NCI-H2196 treated with DMSO at 0.1 percent for 48 hours (cell line): ENCODE data around the gene PLEKHO1.
"Not testable (repeated sequence)": the region's sequence is repeated elsewhere in the genome, so short reads cannot be mapped to it uniquely, and the experiment has no call there.

Source experiments
- DNase-seq: peaks from one replicate; lab custom pipeline; 2025; ENCODE audit not compliant: unreplicated experiment; lab: John Stamatoyannopoulos, UW

PLEKHO1 gene, protein sequence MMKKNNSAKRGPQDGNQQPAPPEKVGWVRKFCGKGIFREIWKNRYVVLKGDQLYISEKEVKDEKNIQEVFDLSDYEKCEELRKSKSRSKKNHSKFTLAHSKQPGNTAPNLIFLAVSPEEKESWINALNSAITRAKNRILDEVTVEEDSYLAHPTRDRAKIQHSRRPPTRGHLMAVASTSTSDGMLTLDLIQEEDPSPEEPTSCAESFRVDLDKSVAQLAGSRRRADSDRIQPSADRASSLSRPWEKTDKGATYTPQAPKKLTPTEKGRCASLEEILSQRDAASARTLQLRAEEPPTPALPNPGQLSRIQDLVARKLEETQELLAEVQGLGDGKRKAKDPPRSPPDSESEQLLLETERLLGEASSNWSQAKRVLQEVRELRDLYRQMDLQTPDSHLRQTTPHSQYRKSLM

DNA sequence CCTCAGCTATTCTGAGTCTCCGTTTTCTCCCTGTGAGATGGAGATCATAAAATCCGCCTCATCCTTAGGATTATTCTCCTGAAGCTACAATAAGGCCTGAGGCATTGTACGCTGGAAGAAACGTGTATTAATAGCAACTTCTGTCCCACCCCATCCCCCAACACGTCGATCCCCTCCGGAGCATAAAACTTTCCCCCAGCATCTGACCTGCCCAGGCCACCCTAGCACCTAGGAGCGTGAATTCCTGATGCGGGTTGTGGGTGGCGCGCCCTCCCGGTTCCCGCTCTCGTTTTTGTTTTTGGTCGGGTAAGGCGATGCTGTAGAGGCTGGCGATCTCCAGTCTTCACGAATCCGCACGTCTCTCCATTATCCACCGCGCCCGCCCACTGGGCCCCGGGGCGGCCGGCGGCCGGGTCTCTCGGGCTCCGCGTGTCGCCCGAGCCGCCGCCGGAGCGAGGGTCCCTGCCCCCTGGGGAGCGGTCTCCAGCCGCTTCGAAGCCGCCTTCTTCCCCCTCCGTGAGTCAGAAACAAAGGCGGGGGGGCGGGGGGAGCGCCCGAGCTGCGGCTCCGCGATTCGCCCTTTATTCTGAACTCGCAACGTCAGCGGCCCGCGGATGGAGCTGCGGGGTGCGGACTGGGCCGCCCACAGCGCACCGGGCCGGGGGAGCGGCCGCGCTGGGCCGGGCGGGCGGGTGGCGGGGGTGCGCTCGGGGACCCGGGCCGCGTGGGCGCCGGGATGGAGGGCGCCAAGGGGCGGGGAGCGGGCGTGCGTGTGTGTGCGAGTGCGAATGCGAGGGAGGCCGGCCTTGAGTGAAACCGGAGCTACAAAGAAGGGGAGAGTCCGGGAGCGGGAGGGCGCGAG lies at the start of gene PLEKHO1:
PLEKHO1 (plus strand) TSS at position 646 of the 862 bp plus-strand sequence. CDS start 342 bp downstream, outside the sequence.
- DNase-seq = no peak

DNA sequence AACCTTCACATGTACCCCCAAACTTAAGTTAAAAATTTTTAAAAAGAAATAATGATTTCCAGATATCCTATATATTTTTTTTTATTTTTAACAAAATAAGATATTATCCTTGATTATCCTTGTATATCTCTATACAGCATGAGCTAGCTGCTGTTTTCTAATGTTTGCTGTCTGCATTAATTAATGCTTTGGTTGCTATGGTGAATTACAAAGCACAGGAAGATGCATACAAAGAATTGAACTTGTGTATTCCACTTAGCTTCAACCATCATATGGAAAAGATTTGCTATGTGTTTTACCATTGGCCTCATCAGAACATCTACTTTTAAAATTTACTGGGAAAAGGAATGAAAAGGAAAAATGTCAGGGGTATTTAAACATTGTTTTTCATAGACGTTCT lies 46.7 kb upstream of the PLEKHO1 start:
- DNase-seq = no peak

DNA sequence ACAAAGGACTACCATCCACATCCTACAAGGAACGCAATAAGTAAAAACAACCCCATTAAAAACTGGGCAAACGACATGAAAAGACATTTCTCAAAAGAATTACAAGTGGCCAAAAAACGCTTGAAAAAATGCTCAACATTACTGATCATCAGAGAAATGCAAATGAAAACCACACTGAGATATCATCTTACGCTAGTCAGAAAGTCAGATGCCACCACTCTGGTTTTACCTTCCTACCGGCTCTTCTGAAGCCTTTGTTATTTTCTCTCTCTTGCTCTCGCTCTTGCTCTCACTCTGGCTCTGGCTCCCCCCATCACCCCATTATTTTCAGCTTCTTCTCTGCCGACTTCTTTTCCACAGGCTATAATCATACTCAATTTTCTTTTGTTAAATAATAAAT lies 43.4 kb upstream of the PLEKHO1 start:
- DNase-seq = no peak

DNA sequence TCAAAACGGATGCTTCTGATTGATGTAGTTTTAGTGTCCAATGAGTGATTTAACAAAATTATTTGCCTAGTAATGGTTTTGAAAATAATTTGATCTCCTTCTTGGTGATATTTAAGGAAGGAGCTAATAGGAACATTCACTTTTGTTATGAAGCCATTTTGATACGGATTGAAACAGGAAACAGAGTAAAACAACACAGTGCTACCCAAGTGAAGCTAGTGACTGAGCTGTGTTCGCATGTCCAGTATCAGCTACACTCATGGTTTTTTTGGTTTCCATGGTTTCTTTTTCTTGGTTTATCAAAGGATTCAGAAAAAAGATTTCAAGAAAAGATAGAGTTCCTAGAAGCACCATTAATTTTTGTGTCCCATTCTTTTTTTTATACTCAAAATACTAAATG lies 40.1 kb upstream of the PLEKHO1 start:
- DNase-seq = no peak

DNA sequence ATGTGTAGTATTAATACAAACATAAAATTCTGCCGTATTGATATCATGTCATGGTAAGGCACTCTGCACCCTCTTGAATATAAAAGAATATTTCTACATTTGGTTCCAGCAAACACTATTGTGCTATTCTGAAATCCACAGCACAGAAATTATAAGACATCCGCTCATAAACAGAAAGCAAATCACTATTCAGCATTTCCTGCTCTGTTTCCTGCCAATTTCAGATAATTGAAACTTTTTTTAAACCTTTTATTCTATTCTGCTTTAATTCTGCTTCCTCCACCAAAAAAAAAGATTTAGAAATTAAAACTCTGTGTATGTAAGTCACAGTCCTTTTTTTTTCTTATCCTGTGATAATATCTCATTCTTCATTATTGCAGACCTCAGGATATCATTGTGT lies 39.6 kb upstream of the PLEKHO1 start:
- no peak for DNase-seq

DNA sequence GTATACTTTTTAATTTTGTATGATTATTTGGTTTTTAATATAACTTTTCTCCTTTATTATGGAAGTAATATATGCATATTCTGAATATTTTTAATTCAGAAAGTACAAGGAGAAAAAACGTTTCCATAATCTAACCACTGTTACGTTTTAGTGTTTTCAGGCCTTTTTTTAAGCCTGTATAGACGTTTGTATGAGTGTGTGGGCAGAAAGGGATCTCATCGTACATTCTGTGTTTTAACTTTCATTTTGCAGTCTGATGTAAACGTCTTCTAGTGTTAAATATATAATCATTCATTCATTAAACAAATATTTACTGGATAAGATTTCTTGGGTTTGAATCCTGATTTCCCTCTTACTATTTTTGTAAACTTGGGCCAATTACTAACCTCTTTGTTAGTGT lies 38.0 kb upstream of the PLEKHO1 start:
- DNase-seq = no peak

DNA sequence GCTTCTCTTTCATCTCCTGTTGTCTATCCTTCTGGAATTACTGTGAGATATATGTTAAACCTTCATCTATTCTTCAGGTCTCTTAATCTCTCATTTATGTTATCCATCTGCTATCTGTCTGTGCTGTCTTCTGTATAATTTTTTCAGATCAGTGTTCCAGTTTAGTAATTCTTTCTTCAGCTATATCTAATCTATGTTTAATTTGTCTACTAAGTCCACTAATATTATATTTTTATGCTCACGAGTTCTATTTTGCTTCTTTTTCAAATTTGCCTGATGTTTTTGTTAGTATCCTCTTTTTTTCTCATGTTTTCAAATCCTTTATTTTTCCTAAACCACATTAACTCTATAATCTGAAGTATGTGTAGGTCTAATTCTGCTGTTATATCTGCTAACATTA lies 34.6 kb upstream of the PLEKHO1 start:
- no peak for DNase-seq

DNA sequence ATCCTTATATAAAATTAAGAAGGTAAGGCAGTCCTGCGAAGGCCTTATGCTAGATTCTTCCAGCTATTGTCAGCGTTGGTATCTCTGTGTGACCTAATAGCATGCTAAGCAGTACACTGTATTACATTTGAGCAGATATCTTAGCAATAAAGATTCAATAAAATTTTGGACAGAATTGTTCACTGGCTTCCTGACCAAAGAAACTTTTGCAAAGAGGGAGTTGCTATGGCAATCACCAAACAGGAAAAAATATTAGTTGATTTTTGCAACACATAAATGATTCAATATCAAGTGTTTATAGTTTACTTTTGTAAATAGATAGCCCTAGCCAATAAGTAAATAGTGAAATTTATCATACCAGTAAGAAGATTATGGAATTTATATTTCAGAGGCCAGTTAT lies 31.0 kb upstream of the PLEKHO1 start:
- DNase-seq = no peak

DNA sequence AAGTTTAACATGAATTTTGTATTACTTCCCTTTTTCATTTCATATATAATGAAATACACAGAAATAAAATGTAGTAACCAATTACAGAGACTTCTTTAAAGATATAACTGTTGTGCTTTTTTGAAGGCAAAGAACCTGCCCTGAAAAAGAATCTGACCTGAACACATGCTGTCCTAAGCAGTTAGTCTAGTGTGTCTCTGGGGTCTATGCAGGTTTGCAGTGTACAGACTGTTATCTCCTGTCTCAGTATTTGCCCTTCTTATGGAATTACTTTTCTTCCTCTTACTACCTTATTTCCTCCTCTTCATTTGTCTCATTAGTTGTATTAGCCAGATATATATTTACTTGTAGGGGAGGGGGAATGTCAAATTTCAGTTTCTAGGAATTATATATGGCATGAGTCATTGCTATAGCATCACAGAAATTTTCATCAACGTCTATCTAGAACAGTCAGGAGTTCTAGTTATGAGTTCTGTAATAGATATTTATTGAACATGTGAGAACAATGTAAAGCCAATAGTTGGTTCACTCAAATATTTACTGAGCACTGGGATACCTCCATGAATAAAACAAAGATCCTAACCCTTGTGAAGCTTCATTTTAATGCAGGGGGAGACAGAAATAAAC lies 28.4 kb upstream of the PLEKHO1 start:
- DNase-seq = no peak

DNA sequence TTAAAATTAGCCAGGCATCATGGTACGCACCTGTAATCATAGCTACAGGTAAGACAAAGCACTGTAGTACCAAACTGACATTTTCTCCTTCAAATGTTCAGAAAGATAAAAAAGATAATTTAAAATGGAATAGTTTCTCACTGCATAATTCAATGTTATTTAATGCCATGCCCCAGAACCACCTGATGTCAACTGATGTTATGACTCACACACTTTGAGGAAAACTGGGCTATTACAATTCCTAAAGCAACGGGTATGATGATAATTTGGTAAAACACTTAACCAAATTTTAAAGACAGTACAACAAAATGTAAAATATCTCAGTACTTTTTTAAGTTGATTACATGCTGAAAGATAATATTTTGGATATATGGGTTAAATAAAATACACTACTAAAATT lies 22.9 kb upstream of the PLEKHO1 start:
- DNase-seq = no peak

DNA sequence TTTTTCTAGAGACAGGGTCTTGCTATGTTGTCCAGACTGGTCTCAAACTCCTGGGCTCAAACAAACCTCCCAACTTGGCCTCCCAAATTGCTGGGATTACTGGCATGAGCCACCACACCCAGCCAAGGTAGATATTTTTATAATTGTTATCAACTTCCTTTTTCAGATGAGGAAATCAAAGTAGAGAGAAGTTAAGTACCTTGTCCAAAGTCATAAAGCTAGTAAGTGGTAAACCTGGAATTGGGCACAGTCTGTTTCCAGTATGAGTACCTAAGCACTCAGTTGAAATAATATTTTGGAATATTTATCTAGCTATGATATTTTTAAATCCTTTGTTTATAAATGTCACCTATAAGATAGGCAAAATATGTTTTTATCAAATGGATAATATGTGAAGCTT lies 22.3 kb upstream of the PLEKHO1 start:
- no peak for DNase-seq

DNA sequence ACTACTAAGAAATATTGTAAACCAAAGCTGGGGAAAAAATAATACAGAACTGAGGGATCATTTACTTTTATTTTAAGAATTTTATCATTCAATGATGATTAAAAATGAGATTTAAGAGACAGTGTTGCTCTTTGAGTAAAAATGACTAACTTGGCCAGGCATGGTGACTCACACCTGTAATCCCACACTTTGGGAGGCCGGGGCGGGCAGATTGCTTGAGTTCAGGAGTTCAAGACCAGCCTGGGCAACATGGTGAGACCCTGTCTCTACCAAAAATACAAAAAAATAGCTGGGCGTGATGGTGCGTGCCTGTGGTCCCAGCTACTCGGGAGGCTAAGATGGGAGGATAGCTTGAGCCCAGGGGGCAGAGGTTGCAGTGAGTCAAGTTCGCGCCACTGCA lies 21.8 kb upstream of the PLEKHO1 start:
- no peak for DNase-seq

DNA sequence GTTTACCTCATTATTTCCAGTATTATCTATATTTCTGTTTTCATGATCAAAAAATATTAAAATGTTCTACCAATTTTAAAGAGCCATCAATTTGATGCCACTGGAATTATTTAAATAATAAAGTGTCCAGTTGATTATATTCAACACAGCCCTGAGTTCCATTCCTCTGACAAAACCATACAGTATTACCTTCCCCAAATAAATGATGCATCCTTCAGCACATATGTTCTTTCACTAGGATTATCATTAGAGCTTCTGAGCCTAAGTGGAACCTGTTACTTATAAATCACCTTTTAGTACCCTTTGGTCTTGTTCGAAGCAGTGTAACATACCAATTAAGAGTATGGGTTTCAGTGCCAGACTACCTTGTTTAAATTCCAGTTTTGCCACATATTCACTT lies 17.3 kb upstream of the PLEKHO1 start:
- no peak for DNase-seq

DNA sequence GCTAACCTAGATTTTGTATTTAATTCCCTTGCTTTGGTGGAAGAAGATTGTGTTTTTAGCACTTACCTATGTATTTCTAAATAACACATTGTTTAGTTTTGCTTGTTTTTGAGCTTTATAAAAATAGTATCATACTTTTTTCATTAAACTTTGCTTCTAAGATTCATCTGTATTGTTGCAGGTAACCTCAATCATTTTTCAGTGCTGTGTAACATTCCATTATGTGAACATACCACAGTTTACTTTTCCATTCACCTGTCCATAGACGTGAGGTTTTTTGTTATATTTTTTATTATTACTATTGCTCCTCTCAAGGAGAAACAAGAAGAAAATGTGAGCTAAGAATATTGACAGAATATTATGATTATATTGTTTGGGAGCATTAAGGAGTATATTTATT lies 15.2 kb upstream of the PLEKHO1 start:
- DNase-seq = no peak

DNA sequence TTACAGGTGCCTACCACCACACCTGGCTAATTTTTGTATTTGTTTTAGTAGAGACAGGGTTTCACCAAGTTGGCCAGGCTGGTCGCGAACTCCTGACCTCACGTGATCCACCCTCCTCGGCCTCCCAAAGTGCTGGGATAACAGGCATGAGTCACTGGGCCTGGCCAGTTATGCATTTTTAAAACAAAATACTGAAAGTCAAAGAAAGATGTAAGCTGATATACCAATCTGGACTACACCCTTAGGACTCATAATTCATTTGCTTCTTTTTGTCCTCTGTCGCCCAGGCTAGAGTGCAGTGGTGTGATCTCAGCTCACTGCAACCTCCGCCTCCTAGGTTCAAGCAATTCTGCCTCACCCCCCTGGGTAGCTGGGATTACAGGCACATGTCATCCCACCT lies 14.3 kb upstream of the PLEKHO1 start:
- not testable (repeated sequence) for DNase-seq

DNA sequence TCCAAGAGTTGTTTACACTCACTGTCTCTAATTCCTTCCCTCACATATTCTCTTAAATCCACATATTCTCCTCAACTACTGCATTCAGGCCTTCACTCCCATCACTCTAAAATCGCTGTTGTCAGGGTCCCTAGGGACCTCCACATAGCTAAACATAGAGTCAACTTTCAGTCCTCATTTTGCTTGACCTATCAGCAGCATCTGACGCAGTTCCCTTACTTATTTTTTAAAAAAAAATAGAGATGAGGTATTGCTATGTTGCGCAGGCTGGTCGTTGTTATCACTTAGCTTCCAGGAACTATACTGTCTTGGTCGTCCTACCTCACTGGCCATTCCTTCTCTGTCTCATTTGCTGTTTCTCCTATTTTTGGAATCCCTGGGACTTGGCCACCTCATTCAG lies 11.7 kb upstream of the PLEKHO1 start:
- DNase-seq = no peak

DNA sequence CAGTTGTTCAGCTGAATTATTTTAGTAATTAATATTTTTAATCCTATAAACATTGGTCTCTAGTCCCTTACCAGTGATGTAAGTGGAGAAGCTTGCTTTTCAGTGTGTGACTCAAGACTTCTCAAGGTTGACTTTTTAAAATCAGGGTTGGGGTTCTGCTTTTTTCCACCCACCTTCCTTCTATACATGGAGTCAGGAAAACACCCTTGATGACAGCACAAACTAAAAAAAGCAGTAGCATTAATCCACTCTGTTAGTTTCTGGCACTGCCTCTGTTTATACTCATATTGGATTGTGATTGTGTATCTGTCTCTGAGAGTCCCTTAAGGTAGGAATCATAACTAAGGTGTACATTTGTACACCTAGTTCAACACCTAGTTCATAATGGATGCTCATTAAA lies 8.3 kb upstream of the PLEKHO1 start:
- no peak for DNase-seq

DNA sequence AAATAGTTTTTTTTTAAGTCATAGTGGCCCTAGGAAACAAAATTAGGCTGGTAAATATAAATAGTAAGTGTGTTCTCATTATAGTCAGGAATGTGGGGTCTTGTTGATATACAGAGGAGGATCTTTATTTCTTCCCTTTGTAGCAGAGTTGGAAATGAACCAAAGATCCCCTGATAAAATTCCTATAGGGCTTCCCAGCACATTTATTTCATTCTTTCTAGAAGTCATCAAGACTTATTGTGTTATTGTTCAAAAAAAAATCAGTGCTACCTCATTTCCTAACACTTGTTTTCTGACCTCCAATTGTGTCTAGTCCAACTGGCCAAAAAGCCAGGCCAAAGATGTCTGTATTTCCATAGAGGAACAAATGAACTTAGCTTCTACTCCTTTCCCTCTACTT lies 7.6 kb upstream of the PLEKHO1 start:
- no peak for DNase-seq

DNA sequence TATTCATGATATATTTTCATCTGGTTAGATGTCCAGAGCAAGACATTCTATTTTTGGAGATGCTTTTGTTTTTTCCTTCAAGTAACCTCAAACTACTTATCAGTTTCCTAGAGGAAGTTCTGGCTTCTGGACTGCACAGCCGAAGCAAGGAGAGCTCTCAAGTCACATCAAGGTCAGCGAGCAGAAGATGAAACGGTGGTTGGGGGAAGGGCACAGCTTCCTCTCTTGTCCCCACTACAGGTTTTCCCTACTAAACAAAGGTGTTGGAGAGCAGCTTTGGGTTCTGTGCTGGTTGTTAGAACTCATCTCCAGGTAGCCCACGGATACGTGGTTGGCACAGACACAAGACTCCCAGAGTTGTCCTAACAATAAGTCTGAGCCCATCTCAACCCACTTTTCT lies 5.1 kb upstream of the PLEKHO1 start:
- DNase-seq = no peak

DNA sequence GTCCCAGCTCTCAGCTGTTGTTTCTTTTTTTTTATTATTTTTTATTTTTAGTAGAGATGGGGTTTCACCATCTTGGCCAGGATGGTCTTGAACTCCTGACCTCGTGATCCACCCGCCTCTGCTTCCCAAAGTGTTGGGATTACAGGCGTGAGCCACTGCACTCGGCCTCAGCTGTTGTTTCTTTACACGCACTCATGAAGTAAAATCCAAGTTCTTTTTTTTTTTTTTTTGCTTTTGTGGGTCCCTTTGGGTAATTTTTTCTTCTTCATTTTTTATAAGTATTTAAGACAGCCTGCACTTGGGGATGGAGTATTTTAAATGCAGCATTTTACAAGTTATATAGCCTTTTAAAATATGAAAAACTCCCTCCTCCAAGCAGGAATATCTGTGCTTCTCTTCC lies 3.7 kb upstream of the PLEKHO1 start:
- not testable (repeated sequence) for DNase-seq

DNA sequence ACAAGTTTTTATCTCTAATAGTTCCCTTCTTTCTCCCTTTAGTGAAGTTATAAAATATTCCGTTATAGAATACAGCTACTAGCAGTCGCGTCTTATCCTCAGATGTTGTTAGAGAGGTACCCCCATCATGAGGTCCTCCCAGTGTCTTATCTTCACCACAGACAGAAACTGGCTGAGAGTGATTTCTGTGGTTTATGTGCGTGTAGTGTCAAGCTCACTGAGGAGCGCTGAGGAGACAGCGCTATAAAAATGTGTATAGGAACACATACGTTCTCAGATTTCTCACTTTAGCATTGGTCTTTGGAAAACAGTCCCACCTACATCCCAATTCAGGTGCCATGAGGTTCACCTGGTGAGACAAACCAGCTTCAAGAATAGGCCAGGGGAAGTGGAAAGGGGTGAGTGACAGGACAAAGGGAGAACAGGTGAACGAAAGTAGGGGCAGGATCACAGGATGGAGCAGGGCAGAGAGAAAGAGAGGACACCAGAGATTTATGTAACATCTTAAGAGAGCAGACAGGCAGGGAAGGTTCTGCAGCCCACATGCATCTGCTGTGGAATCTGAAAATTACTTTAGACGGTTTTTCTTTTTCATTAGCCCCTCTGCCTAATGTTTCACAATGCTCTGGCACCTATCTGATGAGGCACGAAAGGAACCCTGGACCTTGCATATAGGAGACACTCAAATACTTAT lies 2.7 kb upstream of the PLEKHO1 start:
- no peak for DNase-seq
